GM12892 (cell line): ENCODE measurements around the gene CLN6.

Source experiments
- POLR2A ChIP-seq: IDR thresholded peaks from 2 replicates; pipeline ENCODE4 v1.6.1; 2011; ENCODE audit warnings: low read depth, low read length, control low read depth
- POLR2AphosphoS5 ChIP-seq: IDR thresholded peaks from 2 replicates; pipeline ENCODE4 v1.6.1; 2011; ENCODE audit warnings: low read depth, low read length, control low read depth

- TF ChIP-seq POLR2A (no peak), POLR2AphosphoS5 (no peak)
Measured at GRCh38 chr15:68184616-68185480, 44.7 kb downstream of the CLN6 start.
